HepG2 (cell line): ENCODE measurements around the gene AHRR. TPM values are rescaled to one million over a fixed set of nuclear protein-coding genes. Genes with fewer than 3 reads are reported as not detected.

Source experiments
- ATAC-seq: fragments of 200-7000 bp; cut with Tn5 transposase; 3 replicates; pipeline ENCODE4 v1.9.1; 2020; ENCODE audit warnings: mild to moderate bottlenecking, moderate library complexity
- BruUV-seq: library from RNA; stranded (reverse); fragments of 400-500 nt; replicated peaks from 2 replicates; lab custom pipeline; 2021; lab: Mats Ljungman, UMichigan
- CTCF ChIA-PET: fragments of 300-600 bp; formaldehyde crosslinking; extraction: SDS; loops from one replicate; lab custom pipeline; 2021; ENCODE audit warnings: low total read pairs, inconsistent platforms, low intra/inter-chr PET ratio; lab: Yijun Ruan, JAX
- POLR2A ChIA-PET: fragments of 350-600 bp; sonication (Branson Sonifier 250); formaldehyde crosslinking; loops from one replicate; lab custom pipeline; 2020; ENCODE audit warnings: antibody characterized with exemption, inconsistent platforms; lab: Yijun Ruan, JAX
- DNase-seq: peaks from one replicate; pipeline ENCODE4 v3.0.0-alpha.2; 2015; ENCODE audit warnings: low spot score
- FAIRE-seq: peaks from 3 replicates; lab custom pipeline; 2011; peaks lifted over from hg19 to GRCh38; lab: Jason Lieb, UNC
- H2AFZ ChIP-seq: one replicate; pipeline ENCODE4 v1.6.1; 2011; ENCODE audit warnings: low read length, inconsistent platforms
- H3K27ac ChIP-seq: fragments of 300-600 bp; 3 replicates; pipeline ENCODE4 v1.8.0; 2011; ENCODE audit warnings: mixed run types, mild to moderate bottlenecking, mixed read lengths, low read length, inconsistent platforms; ENCODE audit not compliant: insufficient read depth; ENCODE audit errors: extremely low read length
- H3K27me3 ChIP-seq, 2 experiments: fragments of 200-600 bp in 1 of 2; 2 replicates in 1 of 2; 3 replicates in 1 of 2; pipeline versions ENCODE4 v1.6.0 to v1.8.0; 2011; ENCODE audit warnings: low read length in 2 of 2, mild to moderate bottlenecking in 2 of 2, moderate library complexity in 2 of 2, inconsistent platforms in 1 of 2; ENCODE audit not compliant: insufficient read depth in 2 of 2, control insufficient read depth in 1 of 2
- H3K36me3 ChIP-seq, 2 experiments: fragments of 200-600 bp in 1 of 2; replicated peaks in 1 of 2; 2 replicates in 1 of 2; 3 replicates in 1 of 2; pipeline versions ENCODE4 v1.5.1 to v1.8.0; 2011; ENCODE audit warnings: low read length in 2 of 2, inconsistent platforms in 1 of 2; ENCODE audit not compliant: insufficient read depth in 2 of 2, control insufficient read depth in 1 of 2
- H3K4me1 ChIP-seq: 2 replicates; pipeline ENCODE4 v1.5.1; 2012; ENCODE audit warnings: low read length, inconsistent platforms; ENCODE audit not compliant: insufficient read depth
- H3K4me2 ChIP-seq: 2 replicates; pipeline ENCODE4 v1.6.0; 2011; ENCODE audit warnings: low read depth, low read length, inconsistent platforms
- H3K4me3 ChIP-seq, 3 experiments: fragments of 200-600 bp in 1 of 3; sonication (generic), shearing (Covaris generic) in 1 of 3; replicated peaks in 1 of 3; 2 replicates each; pipeline ENCODE4 v1.5.1; 2011 to 2016; ENCODE audit warnings: low read length in 3 of 3, inconsistent platforms in 2 of 3, low read depth in 2 of 3, mild to moderate bottlenecking in 2 of 3, control low read depth in 1 of 3, mixed read lengths in 1 of 3; ENCODE audit not compliant: insufficient read depth in 1 of 3
- H3K79me2 ChIP-seq: one replicate; pipeline ENCODE4 v1.6.1; 2011; ENCODE audit warnings: low read length, inconsistent platforms; ENCODE audit not compliant: insufficient read depth
- H3K9ac ChIP-seq: 2 replicates; pipeline ENCODE4 v1.6.0; 2011; ENCODE audit warnings: mild to moderate bottlenecking, low read depth, low read length, inconsistent platforms; ENCODE audit not compliant: insufficient read depth
- H3K9me3 ChIP-seq: 2 replicates; pipeline ENCODE4 v1.5.1; 2012; ENCODE audit warnings: mild to moderate bottlenecking, low read length
- H4K20me1 ChIP-seq: 2 replicates; pipeline ENCODE4 v1.6.0; 2011; ENCODE audit warnings: inconsistent platforms, mild to moderate bottlenecking, low read length, moderate library complexity; ENCODE audit not compliant: insufficient read depth
- AHDC1 ChIP-seq: sonication (generic); formaldehyde crosslinking; IDR thresholded peaks from 2 replicates; pipeline ENCODE4 v1.5.1; 2020; ENCODE audit warnings: mild to moderate bottlenecking, missing genetic modification reagents, borderline replicate concordance
- BRF2 ChIP-seq: sonication (generic); formaldehyde crosslinking; IDR thresholded peaks from 2 replicates; pipeline ENCODE4 v1.8.1; 2022; ENCODE audit warnings: mild to moderate bottlenecking, missing genetic modification reagents
- CSRNP2 ChIP-seq: sonication (generic); formaldehyde crosslinking; conservative IDR thresholded peaks from 2 replicates; pipeline ENCODE4 v1.8.0; 2022; ENCODE audit warnings: low read depth, missing genetic modification reagents
- GATA4 ChIP-seq: sonication (generic); IDR thresholded peaks from 2 replicates; pipeline ENCODE4 v1.6.1; 2016; ENCODE audit warnings: antibody characterized with exemption, low read depth, borderline replicate concordance
- GTF2F1 ChIP-seq: fragments of 150-350 bp; IDR thresholded peaks from 2 replicates; pipeline ENCODE4 v1.6.1; 2014; ENCODE audit warnings: low read length
- MEF2D ChIP-seq: sonication (generic); formaldehyde crosslinking; IDR thresholded peaks from 2 replicates; pipeline ENCODE4 v1.5.1; 2020; ENCODE audit warnings: mild to moderate bottlenecking, missing genetic modification reagents
- RFX3 ChIP-seq: IDR thresholded peaks from 2 replicates; pipeline ENCODE4 v1.6.1; 2016; ENCODE audit warnings: missing biosample characterization, missing genetic modification reagents
- SMARCC2 ChIP-seq: fragments of 450-650 bp; IDR thresholded peaks from 2 replicates; pipeline ENCODE4 v1.6.1; 2017; ENCODE audit warnings: antibody characterized with exemption, mild to moderate bottlenecking
- ZBTB10 ChIP-seq: sonication (generic); formaldehyde crosslinking; IDR thresholded peaks from 2 replicates; pipeline ENCODE4 v1.4.0; 2020; ENCODE audit warnings: missing genetic modification reagents, borderline replicate concordance
- ZNF792 ChIP-seq: IDR thresholded peaks from 2 replicates; pipeline ENCODE4 v1.6.1; 2016
- ZSCAN25 ChIP-seq: sonication (generic); formaldehyde crosslinking; IDR thresholded peaks from 2 replicates; pipeline ENCODE4 v1.8.0; 2022; ENCODE audit warnings: mild to moderate bottlenecking, missing genetic modification reagents
- WGBS: methylation state at CpG from one replicate; pipeline ENCODE4 v1.1.6; 2017; ENCODE audit warnings: low lambda C conversion rate; 5-methylcytosine and 5-hydroxymethylcytosine counted together
- in situ Hi-C: cut with HindIII; loops from 2 replicates; pipeline ENCODE4 v1.10.0; 2017; ENCODE audit warnings: low pct_unique_long_range_greater_than_20kb; ENCODE audit not compliant: extremely low pct_ligation_motif_present
- intact Hi-C: fragments of 100-400 bp; cut with micrococcal nuclease; formaldehyde crosslinking; loops from one replicate; pipeline ENCODE4 v1.10.0; 2022; ENCODE audit not compliant: unreplicated experiment
- polyA plus RNA-seq, 8 experiments: library from polyadenylated mRNA; depleted of rRNA in 3 of 8; stranded (reverse) in 7 of 8; unstranded in 1 of 8; fragments of >200 nt; fragmentation: Illumina TruSeq in 4 of 8; extraction: Trizol in 4 of 8; gene quantifications; 2 replicates each; pipeline versions ENCODE4 v1.2.1 to v1.2.3, GENCODE V29; 2011 to 2016; ENCODE audit warnings: low read depth in 4 of 8, missing spikeins in 1 of 8, mixed read lengths in 1 of 8; ENCODE audit not compliant: insufficient read depth in 1 of 8
- total RNA-seq, 5 experiments: library from RNA; depleted of rRNA; stranded (reverse); fragments of >200 nt; fragmentation: Illumina TruSeq; extraction: Trizol; gene quantifications; 2 replicates each; pipeline ENCODE4 v1.2.3, GENCODE V29; 2016; ENCODE audit warnings: low read depth in 1 of 5
- TF ChIP-seq, protein P1 (sequence below): IDR thresholded peaks from 2 replicates; pipeline ENCODE4 v1.6.1; 2016; ENCODE audit warnings: missing genetic modification reagents, missing compliant biosample characterization

Gene AHRR
- total and polyA plus RNA-seq, 2 of the 13 experiments (the other 11 are each of a cell fraction or from before 2014, with no cell fraction given) = 0.28 to 0.35 TPM

DNA sequence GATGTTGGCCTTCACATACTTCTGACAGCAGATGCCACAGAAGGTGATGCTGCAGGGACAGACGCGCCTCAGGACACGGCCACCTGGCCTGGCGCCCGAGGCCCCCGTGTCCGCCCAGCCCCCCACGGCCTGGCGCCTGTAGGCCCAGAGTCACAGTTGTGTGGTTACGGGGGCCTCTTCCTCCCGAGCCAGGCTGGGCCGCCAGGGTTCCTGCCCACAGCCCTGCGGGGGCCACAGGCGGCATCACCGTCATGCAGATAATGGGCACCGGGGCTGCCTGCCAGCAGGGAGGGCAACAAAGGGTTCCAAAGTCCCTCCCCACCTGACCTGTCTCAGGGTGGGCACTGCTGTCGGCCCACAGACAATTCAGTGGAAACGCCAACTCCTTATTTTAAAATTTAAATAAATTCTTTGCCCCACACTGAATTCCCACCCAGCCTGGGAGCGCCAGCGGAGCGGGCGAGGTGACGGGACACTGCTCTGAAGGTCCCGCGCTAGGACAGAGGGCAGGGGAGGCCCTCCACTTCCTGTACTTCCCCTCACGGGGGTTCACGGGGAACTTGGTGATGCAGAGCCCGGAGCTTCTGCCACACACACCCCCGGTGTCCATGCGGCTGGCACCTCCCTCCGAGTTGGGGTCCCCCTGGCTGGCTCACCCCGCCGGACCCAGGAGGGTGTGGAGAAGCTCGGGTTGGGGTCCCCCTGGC, 162.1 kb downstream of the AHRR start:
- Histone ChIP-seq H3K27me3 (peaks cover 14 to 78% of the 10 kb centered on the region in 2 experiments; a peak in 4 of 5 replicates), H3K27ac (no peak overlapping the region), H3K4me3 (no peak overlapping the region), H3K9ac (no peak overlapping the region), H3K79me2 (no peaks in the 10 kb centered on the region), H3K36me3 (no peaks in the 10 kb centered on the region), H4K20me1 (no peaks in the 10 kb centered on the region), H3K9me3 (no peaks in the 10 kb centered on the region), H3K4me1 (no peaks in the 10 kb centered on the region), H3K4me2 (no peak overlapping the region), H2AFZ (no peak overlapping the region)
- intact Hi-C loops = no loop called here
- DNase-seq (no peak), ATAC-seq (no peak), FAIRE-seq (no peak)
- in situ Hi-C loops = no loop called here
- WGBS = 52% methylated on average over 12 of the region's 34 CpGs
- POLR2A ChIA-PET = no interaction called here
- CTCF ChIA-PET = no interaction called here
- BruUV-seq = no TSS peak
- TF ChIP-seq ZBTB10 (no peak), ZNF792 (no peak), RFX3 (CRISPR knock-in tag) (no peak), GATA4 (no peak), SMARCC2 (no peak), MEF2D (CRISPR knock-in tag) (no peak), ZSCAN25 (CRISPR knock-in tag) (no peak), BRF2 (CRISPR knock-in tag) (no peak), GTF2F1 (no peak), CSRNP2 (CRISPR knock-in tag) (no peak), AHDC1 (CRISPR knock-in tag) (no peak)
- TF ChIP-seq, protein P1, sequence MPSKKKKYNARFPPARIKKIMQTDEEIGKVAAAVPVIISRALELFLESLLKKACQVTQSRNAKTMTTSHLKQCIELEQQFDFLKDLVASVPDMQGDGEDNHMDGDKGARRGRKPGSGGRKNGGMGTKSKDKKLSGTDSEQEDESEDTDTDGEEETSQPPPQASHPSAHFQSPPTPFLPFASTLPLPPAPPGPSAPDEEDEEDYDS (CRISPR knock-in tag) = no peak
